ENCODE data around the gene GET3.
"Not testable (repeated sequence)": the region's sequence is repeated elsewhere in the genome, so short reads cannot be mapped to it uniquely, and the experiment has no call there.

Gene GET3

DNA sequence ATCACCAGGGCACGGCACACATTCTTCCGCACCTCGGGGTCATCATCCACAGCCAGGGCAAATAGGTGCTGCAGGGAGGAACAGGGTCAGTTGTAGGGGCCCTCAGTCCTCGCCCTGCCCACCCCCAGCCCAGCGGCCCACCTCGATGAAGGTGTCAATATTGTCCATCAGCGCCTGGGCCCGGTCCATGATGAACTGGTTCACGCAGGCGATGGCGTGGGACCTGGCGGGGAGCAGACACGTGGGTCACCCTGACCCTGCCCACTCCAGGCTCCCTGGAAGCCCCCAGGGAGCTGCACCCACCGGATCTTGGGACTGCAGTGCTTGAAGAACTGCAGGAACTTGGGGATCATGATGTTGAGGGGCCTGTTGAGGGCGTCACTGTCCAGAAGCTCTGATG, 22.2 kb upstream of the GET3 start:
- in situ Hi-C loops (cut with MboI; ENCODE audit: low sequenced_read_pairs) = no loop called here

DNA sequence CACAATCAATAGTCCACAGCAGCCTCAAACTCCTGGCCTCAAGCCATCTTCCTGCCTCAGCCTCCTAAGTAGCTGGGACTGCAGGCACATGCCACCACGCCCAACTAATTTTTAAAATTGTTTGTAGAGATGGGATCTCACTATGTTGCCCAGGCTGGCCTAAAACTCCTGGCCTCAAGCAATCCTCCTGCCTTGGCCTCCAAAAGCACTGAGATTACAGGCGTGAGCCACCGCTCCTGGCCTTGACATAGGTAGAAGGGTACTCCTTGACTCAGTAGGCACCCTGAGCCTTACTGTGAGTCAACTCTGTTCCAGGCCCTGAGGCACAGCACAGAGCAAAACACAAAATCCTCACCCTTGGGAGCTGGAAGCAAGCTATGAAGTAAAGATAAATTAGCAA, 21.4 kb upstream of the GET3 start:
- in situ Hi-C loops (cut with MboI; ENCODE audit: low sequenced_read_pairs) = no loop called here

DNA sequence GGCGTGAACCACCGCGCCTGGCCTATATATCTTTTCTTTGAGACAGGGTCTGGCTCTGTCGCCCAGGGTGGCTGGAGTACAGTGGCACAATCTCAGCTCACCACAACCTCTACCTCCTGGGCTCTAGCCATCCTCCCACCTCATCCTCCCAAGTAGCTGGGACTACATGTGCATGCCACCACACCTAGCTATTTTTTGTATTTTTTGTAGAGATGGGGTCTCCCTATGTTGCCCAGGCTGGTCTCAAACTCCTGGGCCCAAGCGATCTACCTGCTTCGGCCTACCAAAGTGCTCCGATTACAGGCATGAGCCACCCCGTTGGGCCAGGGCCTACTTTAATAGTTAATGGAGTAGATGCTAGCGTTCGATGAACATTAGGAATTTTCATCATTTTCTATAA, 17.0 kb upstream of the GET3 start:
- in situ Hi-C loops (cut with MboI; ENCODE audit: low sequenced_read_pairs) = no loop called here

DNA sequence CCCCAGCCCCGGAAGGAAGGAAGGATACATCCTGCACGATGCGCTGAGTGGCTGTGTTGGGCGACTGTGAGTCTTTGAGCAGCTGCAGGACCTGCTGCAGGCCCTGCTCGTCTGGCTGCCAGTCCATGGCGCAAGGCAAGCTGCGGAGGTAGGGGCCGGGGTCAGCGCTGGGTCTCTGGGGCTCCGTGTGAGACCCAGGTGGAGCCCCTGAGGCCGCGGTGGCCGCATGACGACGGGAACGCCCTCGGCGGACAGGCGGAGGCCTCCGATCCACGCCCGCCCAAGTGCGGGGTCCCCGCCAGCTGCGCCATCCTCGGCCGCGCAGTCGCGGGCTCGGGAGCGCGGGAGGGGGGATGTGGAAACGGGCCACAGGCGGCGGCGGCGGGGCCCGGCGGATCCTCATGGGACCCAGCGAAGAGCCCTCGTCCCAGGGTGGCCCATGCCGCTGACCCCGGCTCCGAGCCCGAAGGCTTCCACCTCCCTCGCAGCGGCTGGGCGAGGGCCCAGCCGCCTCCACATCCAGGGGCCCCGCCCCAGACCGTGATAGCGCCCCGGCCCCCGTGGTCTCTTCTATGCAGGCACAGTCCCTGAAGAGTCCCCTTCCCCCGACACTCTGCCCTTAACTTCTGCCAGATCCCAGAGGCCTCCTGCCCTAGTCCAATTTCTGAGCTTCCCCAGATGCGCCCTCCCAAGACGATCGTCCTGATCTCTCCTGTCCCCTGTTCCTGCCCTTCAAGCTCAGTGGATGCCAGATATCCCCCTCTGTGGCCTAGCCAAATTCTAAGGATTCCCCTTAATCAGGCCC, 16.2 kb upstream of the GET3 start:
- in situ Hi-C loops (cut with MboI; ENCODE audit: low sequenced_read_pairs) = no loop called here

DNA sequence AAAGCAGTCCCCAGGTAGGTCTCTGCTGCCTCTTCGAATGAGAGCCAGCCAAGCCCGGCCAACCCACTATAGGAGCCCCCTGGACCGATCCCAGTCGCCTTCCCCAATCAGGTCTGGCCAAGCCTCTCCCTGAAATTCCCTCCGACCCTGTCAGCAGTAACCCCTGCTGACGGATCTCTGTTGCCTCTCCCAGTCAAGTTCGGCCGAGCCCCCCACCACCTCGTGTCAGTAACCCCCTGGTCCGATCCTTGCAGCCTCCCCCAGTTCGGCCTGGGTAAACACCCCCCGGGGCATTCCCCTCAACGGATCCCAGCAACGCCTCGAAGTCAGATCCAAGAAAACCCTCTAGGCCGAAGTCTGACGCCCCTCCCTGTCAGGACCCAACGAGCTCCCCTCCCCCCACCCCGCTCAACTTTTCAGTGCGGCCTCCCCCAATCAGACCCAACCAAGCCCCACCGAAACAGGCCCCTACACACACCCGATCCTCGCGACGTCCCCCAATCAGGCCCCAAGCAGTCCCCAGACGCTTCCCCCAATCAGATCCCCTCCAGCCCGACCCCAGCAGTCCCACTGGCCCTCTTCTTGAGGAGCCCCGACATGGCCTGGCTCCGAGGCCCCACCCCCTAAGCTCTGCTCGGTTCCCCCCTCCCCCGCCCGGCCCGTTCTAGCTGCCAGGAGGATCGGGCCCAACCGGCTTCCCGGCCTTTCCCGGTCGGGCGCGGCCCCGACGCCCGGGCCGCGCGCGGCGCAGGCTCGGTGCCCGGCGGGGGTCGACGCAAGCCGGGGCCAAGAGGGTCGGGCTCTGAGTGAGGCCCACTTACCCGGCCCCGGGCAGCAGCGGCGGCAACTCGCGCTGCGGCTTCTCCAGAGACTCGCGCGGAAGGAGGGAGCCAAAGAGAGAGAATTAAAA, 15.4 kb upstream of the GET3 start:
- in situ Hi-C loops (cut with MboI; ENCODE audit: low sequenced_read_pairs) = no loop called here

DNA sequence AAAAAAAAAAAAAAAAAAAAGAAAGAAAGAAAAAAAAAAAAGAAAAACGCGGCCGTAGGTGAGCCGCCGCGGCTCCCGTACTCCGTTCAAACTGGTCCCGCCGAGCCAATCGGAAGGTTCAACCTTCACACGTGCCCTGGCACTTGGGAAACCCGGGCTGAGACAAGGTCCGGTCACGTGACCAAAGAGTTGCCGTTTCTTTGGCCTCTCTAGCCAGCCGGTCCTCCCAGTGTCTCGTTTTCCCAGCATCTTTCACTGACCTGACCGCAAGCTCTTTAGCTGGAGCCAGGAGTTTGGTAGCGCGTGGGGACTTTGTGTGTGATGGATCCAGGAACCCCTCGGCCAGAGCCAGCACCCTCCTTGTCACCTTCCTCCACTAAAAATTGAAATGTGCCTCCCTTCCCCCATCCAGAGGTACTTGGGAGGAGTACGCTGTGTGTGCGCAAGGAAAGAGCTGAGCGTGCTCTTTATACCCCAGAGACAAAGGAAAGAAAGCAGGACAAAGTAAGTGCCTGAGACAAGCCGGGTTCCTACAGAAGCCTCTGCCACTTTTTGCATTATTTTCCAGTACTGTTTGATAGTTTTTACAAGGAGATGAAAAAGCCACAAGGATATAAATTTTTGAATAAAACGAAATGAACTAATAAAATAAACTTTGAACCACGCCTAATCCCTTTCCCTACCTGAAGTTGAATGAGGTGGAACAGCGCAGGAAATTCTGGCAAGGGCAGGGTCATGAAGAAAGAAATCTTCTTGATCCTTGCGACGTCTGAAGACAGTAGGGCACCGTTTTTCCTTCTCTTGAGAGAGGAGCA, 14.5 kb upstream of the GET3 start:
- in situ Hi-C loops (cut with MboI; ENCODE audit: low sequenced_read_pairs) = no loop called here

DNA sequence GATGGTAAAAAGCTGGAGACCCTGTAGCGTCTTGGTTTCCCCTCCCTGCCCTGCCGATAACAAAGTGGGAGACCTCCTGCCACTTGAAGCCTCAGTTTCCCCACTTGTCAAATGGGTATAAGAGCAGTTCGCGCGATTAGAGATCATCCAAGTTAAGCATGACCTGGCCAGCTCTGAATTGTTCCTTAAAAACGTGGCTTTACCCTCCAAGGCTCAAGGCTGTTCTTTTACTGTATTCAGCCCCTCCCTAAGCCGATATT, 14.0 kb upstream of the GET3 start:
- in situ Hi-C loops (cut with MboI; ENCODE audit: low sequenced_read_pairs) = no loop called here

DNA sequence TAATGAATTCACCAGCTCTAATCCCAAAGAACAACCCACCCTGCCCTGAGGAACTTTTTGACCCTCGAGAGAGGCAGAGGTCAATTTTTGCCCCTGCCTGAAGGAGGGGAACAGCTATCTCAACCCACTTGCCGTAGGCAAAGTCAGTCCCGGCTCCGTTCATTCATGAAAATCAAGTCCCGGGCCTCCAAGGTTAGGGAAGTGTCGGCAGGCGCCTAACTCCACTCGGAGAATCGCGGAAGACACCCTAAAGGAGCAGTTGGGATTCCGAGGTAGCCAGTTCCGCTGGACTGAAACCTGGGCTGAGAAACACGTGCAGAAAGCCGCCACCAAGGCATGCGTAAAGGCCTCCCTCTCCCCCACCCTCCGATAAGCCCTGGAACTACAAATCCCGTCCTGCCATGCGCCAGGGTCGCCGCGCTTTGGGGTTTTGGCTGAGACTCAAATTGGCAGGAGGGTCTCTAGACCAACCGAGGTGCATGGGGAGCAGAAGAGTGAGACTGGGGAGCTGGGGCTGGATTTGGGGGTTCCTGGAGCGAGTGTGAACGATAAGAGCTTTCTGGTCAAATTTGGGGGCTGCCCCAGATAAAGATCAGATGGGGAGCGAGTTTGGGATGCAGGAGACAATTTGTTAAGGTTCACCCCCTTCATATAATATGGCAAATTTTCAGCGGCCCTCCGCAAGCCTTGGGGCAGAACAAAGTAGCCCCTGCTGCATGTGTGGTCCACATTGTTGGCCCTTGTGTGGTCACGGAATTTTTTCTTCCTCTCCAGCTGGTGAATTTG, 13.5 kb upstream of the GET3 start, which contains the start of gene TNPO2:
Gene TNPO2, minus strand, starts transcription at position 292 of the 786 bp plus-strand sequence. CDS start 2,955 bp downstream, outside the sequence.
- in situ Hi-C loops (cut with MboI; ENCODE audit: low sequenced_read_pairs) = no loop called here

DNA sequence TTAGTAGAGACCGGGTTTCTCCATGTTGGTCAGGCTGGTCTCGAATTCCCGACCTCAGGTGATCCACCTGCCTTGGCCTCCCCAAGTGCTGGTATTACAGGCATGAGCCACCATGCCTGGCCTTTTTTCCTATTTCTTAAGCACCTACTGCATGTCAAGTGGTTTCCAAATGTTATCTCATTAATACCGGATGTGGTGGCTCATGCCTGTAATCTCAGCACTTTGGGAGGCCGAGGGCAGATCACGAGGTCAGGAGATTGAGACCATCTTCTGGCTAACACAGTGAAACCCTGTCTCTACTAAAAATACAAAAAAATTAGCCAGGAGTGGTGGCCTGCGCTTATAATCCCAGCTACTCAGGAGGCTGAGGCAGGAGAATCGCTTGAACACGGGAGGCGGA, 11.7 kb upstream of the GET3 start:
- in situ Hi-C loops (cut with MboI; ENCODE audit: low sequenced_read_pairs) = not testable (repeated sequence)

DNA sequence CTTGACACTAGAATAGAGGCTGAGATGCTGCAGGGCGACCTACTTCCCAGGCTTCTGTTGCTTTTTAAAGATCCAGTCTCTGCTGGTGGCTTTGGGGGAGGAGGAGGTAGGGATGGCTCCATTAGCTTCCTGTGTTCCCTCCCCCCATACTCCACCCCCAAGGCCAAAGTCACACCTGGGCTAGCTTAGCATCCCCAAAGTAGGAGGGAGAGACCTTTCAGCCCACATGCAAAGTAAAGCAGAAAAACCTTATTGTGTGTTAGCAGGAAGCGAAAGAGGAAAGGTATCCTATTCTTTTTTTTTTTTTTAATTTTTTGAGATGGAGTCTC, 10.3 kb upstream of the GET3 start:
- in situ Hi-C loops (cut with MboI; ENCODE audit: low sequenced_read_pairs) = no loop called here

DNA sequence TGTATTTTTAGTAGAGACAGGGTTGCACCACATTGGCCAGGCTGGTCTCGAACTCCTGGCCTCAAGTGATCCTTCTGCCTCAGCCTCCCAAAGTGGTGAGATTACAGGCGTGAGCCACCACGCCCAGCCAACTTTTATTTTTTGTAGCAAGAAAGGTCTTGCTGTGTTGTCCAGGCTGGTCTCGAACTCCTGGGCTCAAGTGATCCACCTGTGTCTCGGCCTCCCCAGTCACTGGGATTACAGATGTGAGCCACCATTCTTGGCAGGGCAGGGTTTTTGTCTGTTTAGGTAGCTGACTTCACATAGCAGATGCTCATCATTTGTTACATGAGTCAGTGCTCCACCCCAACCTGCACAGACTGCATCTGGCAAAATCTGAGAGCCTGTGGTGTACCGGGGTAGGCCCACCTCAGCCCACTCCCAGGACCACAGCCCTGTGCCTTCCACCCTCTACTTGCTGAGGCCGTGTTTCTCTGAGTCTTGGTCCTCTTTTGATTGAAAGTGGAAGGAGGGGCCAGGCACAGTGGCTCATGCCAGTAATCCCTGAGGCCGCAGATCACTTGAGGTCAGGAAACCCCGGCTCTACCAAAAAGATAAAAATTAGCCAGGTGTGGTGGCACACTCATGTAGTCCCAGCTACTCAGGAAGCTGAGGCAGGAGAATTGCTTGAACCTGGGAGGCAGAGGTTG, 9.4 kb upstream of the GET3 start:
- in situ Hi-C loops (cut with MboI; ENCODE audit: low sequenced_read_pairs) = no loop called here

DNA sequence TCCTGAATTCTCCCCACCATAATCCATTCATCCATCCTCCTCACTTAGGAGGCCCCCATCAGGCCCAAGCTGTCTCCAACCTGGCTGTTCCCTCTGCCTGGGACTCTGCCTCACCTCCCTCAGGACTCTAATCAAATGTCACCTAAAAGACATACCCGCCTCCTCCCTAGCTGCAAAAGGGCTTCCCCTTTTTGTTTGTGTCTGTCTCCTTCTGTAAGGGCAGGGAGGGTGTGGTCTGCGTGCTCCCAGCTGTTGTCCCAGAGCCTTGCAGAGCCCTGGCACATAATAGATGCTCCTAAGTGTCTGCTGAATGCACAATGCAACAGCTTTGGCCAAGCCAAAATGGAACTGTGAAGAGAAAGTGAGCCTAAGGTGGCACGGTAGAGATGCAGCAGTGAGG, 7.2 kb upstream of the GET3 start:
- in situ Hi-C loops (cut with MboI; ENCODE audit: low sequenced_read_pairs) = no loop called here

DNA sequence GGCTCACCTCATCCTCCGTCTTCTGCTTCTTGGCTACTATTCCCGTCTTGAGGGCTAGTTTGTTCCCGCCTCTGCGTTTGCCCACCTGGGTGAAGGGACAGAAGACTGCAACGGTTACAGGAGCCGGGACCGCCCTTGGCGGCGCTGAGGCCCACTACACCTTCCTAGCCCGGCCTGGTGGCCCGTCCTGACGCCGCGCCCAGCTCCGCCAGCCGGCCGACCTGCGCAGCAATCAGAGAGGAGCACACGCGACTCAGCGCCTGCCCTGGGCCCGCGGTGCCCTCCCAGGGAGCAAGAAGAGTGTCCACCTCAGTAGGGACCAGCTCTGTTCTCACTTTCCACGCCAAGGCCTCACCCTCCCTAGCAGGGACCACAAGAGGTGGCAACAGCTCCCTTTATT, 6.0 kb upstream of the GET3 start:
- in situ Hi-C loops (cut with MboI; ENCODE audit: low sequenced_read_pairs) = no loop called here

DNA sequence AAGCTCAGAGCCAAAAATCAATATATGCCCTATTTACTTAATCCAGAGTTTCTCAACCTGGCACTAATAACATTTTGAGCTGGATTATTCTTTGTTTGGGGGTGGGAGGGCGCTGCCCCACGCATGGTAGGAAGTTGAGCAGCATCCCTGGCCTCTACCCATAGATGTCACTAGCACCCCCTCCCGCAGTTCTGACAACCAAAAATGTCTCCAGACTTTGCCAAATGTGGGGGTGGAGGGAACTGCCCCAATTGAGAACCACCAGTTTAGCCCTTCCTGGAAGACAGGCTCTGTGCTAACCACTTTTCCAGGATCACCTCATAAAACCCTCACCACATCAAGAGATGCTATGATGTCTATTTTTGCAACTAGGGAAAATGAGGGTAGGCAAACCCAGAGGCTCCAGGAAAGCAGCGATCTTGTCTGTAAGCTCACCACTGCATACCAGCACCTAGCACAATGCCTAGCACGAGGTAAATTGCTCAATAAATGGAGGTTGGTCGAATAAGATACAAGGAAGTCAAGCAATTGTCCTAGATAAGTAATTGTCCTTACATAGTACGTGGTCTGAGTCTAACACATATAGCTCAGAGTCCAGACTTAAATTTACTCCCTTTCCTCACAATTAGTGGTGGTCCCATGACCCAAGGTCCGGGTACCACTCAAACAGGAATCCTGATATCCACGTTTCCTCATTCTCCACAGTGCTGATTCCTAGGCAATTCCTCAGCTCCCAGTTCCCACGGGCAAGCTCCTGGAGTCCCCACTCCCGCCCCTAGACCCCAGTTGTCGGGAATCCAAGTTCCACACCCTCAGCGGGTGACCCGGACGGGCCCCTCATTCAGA, 3.7 kb upstream of the GET3 start:
- in situ Hi-C loops (cut with MboI; ENCODE audit: low sequenced_read_pairs) = no loop called here

DNA sequence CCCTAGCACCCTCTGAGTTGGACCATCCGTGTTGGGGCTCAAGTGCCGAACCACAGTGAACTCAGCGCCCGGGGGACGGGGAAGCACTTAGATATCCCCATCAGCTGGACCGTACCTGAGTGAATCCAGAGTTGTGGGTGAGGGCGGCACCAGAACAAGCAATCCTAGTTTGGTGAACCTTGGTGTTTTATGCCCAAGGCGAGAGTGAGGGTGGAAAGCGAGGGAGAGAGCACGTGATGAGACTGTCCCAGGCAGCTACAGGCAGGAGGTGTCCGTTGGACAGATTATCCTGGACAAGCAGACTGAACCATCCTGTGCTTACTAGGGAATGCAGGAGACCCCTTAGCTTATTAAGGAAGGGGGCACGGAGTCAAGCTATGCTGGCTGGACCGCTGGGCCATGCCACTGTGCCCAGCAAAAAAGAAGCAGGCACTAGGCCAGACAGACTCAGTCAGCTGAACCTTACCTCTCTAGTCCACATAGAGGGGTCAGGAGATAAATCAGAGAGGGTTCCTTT, 596 bp downstream of the GET3 start:
- in situ Hi-C loops (cut with MboI; ENCODE audit: low sequenced_read_pairs) = no loop called here

DNA sequence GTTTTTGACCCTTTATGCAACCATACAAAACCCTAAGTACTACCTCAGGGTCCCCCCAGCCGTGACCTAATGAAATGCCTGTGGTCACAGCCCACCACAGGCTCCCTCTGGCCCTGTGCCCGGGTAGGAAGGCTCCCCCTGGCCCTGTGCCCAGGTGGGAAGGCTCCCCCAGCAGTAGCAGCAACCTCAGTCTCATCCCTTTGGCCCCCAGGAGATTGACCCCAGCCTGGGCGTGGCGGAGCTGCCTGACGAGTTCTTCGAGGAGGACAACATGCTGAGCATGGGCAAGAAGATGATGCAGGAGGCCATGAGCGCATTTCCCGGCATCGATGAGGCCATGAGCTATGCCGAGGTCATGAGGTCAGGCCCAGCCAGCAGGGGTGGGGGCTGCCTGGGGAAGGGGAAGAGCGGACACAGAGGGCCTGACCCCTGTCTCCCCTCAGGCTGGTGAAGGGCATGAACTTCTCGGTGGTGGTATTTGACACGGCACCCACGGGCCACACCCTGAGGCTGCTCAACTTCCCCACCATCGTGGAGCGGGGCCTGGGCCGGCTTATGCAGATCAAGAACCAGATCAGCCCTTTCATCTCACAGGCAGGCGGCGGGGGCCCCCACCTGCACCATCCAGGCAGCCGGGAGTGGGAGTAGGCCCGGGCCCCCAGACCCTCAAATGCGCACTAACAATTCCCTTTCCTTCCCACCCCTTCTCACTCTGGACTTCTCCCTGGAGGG, 8.0 kb downstream of the GET3 start:
- in situ Hi-C loops (cut with MboI; ENCODE audit: low sequenced_read_pairs) = no loop called here

DNA sequence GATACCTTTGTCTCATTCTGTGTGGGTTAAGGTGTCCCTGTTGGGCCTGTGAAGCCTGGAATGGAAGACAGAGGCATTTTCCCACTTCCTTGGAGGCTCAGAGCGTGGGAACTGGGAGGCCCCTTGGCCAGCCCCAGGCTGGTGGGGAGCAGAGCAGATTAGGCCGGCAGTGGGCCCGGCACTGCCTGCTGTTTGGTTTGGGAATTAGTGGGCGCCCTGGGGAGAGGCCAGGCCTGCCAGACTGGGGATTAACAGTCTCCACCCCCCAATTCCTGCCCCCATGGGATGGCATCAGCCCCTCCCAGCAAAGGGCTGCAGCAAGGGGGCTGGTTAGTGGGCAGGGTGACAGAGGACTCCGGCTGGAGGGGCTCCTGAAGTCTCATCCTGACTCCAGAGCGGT, 11.2 kb downstream of the GET3 start:
- in situ Hi-C loops (cut with MboI; ENCODE audit: low sequenced_read_pairs) = no loop called here

DNA sequence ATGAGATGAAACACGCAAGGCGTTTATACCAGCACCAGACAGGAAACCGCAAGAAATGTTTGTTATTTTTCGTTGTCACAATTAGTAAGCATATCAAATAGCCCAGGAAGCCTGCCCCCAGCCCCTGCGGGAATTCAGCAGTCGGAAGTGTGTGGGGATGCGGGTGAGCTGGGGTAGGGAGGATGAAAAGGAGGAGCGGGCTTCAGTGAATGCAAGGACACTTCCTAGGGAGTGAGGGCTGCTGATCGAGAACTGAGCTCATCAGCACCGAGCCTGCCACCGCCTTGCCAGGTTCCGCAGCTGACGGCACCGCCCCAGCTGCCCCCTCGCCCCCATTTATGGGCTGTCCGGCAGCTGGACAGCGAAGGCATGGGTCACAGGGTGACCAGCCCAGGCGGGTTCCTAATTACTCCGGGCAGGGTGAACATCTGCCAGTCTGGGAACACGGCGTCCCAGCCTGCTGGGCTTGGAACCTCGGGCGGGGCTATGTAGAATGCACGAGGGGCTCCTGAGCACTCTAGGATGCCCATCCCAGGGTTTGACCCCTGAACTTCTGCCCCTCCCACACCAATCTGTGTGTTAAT, 12.7 kb downstream of the GET3 start:
- in situ Hi-C loops (cut with MboI; ENCODE audit: low sequenced_read_pairs) = no loop called here

All from hTERT RPE-1 (cell line).